Bone marrow (tissue), 2 donors: Measurements from ENCODE around the gene TRIO.

Experiments
- DNase-seq, 2 donors: peaks; one replicate each; lab custom pipeline; 2025; lab: John Stamatoyannopoulos, UW

The TRIO gene

GRCh38 chr5:14297697-14298096 lies 154.6 kb downstream of the TRIO start:
- DNase-seq: no peak

DNA sequence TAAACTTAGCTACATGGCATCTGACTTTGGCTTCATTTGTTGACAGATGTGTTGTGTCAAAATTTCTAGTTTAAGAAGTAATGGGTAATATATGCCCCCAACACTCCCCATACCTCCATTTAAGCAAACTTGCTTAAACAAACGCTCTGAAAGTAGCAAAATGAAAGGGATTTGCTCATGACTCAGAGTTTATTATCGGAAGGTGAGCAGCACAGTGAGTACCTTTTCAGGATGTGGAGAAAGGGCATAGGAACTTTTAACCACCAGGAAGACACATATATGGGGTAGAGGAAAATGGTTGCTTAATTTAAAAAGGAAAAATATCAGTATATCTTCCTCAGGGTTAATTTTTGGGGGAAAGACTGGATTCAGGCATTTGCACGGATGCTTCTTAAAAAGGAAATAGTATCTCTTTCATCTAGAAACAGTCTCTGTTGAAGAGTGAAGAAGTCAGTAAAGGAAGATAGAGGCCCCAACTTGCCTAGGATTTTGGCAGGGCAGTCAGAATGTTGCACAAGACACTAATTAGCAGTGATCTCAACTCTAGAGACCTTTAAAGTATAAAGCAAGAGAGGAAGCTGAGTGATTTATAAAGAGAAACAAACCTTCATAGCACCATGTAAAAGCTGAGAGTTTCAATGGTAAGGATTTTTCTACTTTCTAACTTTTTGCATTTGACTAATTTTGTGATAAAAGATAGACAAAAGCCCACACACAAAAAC lies 155.1 kb downstream of the TRIO start:
- DNase-seq: no peak

- no peak for DNase-seq
Observed at GRCh38 chr5:14299666-14300065, 156.5 kb downstream of the TRIO start.

DNA sequence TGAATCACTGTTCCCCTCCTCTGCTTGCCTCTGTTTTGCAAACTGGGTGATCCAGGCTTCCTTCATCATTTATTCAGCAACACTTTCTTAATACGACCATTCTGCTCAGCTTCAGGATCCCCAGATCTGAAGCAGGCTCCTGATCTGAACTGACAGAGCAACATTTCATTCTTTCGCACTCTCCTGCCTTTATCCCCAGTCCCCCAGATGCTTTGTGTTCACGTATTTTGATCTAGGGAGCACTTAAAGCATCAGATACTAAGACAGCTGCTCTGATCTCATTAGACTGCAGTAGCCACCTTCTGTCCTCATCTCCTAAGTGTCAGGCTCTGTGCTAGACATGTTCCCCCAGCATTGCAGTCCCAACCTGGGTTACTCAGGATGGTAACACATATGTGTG lies 158.0 kb downstream of the TRIO start:
- DNase-seq: no peak

- DNase-seq: no peak
Observed at GRCh38 chr5:14302330-14302729, 159.2 kb downstream of the TRIO start.

DNA sequence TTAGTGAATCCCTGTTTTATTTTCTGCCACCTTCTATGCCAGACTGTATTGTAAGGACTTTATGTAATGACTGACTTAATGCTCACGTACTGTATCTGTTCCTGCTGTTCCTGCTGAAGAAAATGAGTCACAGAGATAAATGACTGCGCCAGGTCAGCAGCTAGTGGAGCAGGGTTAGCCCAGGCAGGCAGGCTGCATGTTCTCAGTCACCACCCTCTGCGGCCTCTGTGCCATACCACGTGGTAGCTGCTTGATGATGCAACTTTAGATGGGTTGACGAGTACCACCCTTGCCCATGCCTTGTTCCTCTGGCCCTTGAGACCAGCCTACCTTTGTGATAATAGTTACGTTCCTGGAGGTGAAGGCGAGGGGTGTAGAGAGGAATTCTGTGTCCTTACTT lies 161.9 kb downstream of the TRIO start:
- DNase-seq: no peak

- DNase-seq: no peak
Observed at GRCh38 chr5:14306329-14306815, 163.2 kb downstream of the TRIO start.

DNA sequence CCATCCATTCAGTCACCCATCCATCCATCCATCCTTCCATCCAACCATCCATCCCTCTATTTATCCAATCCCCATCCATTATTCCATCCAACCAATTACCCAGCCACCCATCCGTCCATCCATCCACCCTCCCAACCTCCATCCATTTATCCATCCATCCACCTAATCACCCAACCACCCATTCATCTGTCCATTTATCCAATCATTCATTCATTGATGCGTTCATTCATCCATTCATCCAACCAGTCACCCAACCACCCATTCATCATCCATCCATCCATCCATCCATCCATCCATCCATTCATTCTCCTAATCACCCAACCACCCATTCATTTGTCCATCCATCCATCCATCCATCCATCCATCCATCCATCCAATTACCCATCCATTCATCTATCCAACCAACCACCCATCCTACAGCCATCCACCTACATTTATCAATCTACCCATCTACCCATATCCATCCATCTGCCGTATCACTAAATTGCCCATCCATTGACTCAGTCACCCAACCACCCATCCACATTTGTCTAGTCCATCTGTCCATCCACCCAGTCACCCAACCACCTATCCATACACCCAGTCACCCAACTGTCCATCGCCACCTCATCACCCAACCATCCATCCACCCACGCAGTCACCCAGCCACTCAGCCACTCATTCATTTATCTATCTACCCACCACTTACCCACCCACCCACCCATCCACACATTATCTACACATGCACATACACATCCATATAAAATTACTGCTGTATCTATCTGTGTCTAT lies 165.4 kb downstream of the TRIO start:
- DNase-seq: no peak

GRCh38 chr5:14309199-14309598 lies 166.1 kb downstream of the TRIO start:
- no peak for DNase-seq

- DNase-seq: no peak
Observed at GRCh38 chr5:14309878-14310531, 166.9 kb downstream of the TRIO start.

DNA sequence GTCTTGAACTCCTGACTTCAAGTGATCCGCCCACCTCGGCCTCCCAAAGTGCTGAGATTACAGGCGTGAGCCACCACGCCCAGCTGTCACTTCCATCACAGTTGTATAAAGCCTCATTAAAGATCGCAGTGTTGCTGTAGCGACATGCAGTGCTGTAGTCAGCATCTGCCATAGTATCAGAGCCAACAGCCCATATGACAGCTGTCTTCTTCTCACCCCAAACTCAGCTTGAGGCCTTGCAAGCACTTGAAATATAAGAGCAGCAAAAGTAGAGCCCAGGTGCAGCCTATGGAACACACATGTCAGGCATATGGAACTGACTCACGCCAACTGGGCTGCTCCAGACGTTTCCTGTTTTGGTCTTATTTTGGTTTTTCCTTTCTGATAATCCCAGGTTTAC lies 167.8 kb downstream of the TRIO start:
- no peak for DNase-seq

DNA sequence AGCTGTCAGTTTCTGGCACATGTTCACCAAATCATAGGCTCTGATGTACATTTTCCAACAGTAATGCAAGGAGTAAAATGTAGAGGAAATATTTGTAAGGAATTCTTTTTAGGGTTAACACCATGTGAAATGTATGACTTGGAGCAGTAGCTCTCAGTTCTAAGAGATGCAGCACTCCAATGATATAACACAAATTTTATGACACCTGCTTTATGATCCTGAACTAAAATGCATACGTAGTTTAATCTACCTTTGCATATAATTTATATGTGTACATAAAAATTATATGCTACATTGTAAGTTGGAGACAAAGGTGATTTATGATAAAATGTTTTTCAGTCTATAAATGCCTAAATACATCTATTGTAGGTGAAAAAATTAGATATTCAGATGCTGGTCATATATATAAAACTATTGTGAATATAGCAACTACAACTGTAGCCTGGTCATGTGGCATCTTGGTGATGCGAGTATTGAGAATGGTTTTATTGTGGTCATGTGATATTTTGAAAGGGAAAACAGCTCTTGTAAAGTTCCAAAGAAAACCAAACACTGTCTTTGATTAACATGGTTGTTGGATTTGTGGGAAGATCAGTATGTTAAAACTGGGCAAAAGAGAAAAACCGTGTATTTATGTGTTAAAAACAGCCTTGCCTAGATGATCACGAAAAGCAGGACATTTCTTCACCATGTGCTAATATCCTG lies 171.0 kb downstream of the TRIO start:
- no peak for DNase-seq

DNA sequence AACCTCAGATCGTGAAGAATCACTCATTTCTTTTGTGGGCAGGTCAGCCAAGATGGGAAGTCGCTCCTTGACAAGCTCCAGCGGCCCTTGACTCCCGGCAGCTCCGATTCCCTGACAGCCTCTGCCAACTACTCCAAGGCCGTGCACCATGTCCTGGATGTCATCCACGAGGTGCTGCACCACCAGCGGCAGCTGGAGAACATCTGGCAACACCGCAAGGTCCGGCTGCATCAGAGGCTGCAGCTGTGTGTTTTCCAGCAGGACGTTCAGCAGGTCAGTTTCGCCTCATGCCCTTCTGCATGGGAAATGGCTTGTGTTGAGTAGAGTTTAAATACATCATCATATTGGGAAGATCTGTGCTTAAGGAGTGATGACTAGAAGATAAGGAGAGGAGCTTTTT lies 173.3 kb downstream of the TRIO start:
- no peak for DNase-seq

DNA sequence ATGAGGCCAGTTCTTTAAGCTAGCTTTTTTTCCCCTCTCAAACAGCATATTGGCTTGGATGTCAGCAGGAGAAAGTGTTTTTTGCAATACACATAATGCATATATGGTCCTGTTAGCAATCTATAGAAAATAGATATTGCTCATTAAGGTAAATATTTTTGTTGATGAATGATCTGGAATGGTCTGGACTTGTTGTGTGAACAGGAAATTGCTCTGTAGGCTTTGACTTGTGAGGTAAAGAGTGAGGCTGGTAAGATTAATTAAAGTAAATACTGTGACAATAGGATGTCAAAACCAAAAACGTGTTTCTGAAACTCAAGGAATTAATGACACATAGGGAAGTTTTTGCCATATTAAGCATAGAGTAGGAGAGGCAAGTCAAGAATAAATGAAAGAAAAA lies 176.0 kb downstream of the TRIO start:
- no peak for DNase-seq

DNA sequence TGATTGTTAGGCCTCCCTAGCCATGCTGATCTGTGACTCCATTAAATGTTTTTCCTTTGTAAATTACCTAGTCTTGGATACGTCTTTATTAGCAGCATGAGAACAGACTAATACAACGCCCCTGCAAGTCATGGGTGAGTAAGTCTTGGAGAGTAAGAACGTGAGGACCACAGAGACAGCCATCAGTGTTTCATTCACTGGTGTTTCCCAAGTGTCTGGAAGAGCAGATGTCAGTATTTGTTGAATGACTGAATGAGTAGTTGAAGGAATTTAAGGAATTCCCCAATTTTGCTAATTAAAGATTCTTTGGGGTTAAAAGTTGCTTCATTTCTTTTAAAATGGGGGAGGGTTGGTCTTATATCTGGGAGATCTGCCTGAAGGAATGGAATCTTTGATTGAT lies 178.8 kb downstream of the TRIO start:
- no peak for DNase-seq

DNA sequence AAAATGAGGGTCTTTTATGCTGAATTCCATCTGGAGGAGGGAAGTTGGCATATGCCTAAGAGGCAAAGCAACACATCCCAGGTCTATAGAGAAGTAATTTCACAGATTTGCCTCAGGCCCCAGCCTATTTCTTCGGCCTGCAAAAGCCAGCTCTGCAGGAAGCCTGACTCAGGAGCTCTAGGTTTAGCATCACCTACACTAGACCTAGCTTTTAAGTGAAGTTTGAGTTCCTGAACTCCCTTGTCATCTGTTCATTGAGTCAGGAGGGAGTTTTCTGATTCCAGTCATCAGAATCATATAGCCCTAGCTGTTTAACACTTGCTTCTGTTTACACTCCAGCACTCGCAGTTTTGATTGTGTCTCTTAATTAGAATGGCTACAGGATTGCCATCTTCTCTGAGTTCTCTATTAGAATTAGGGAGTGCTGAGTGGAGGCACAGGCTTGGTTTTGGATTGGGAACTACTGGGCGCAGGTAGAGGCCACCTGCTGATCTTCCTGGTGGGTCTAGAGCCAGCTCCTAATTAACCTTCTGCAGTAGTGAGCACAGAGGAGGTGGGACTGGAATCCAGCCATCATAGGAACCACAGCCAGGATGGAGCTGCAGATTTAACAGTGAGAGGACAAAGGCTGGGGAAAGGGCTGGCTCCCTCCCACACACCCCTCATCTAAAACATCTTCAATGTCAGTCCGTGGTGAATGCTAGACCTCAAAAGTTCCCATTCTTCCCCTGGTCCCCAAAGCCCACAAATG lies 179.5 kb downstream of the TRIO start:
- DNase-seq: no peak

DNA sequence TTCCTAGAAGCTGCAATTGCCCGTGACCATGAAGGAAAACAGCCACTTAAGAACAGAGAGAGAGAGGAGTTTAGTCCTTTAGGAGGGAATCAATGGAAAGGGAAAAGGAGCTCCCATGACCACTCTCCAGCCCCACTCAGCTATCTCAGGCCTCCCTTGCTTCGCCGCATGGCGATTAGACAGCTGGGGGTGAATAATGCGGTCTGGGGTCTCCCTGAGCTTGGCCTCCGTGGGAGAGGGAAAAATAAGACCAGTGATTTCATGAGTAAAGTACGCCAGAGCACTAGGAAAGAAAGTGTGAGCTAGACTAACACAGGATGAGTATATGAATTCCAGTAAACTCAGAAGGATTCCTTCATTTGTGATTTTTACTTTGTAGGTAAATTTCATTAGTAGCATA lies 180.3 kb downstream of the TRIO start:
- no peak for DNase-seq

DNA sequence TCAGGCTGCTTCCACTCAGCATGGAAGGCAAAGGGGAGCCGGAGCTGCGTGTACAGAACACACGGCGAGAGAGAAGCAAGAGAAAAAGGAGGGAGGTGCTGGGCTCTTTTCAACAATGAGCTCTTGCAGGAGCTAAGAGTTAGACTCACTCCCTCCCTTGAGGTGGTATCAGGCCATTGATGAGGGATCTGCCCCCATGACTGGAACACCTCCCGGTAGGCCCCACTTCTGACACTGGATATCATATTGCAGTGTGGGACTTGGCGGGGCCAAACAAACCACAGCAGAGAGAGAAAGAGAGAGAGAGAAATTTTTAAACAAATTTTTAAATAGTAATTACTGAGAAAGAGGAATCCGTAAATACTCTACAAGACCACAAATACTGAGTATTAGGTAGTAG lies 182.2 kb downstream of the TRIO start:
- no peak for DNase-seq

- no peak for DNase-seq
Observed at GRCh38 chr5:14326035-14326903, 183.1 kb downstream of the TRIO start.

- DNase-seq: no peak
Observed at GRCh38 chr5:14327624-14328023, 184.5 kb downstream of the TRIO start.

DNA sequence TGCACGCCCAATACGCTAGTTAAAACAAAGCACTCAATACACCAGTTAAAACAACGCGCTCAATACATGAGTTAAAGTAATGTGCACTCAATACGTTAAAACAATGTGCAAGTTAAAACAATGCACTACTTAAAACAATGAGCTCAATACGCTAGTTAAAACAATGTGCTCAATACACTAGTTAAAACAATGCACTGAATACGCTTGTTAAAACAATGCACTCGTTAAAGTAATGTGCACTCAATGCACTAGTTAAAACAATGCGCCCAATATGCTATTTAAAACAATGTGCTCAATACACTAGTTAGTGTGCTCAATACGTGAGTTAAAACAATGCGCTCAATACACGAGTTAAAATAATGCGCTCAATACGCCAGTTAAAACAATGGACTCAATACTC lies 185.0 kb downstream of the TRIO start:
- DNase-seq: no peak
